ENCODE results near the gene COMT. TPM values are rescaled to one million over a fixed set of nuclear protein-coding genes. Genes with fewer than 3 reads are reported as not detected.

Gene COMT
- total and polyA plus RNA-seq, 4 donors, result 75.3 to 430 (median 146) TPM

GRCh38 chr22:19919701-19920363 is 21.7 kb upstream of the COMT start:
- no peak overlapping the region for H3K27ac ChIP-seq (ENCODE audit: low read depth in 1 of 2, low read length in 2 of 2)
- no peaks in the 10 kb centered on the region for H3K9me3 ChIP-seq (ENCODE audit: control insufficient read depth in 4 of 4, low read length in 3 of 4)
- 98% methylated on average over 13 of the region's 13 CpGs for WGBS
- H3K4me1 ChIP-seq (ENCODE audit: control insufficient read depth in 4 of 4, insufficient read depth in 4 of 4, low read length in 3 of 4), result no peaks in the 10 kb centered on the region
- DNase-seq (ENCODE audit: low spot score), result peak; percentile 28
- H3K9ac ChIP-seq (ENCODE audit: low read depth in 1 of 2, low read length in 2 of 2), result no peak overlapping the region
- no peaks in the 10 kb centered on the region for H3K27me3 ChIP-seq (ENCODE audit: control insufficient read depth in 4 of 4, insufficient read depth in 4 of 4, low read length in 3 of 4)
- no peak overlapping the region for H3K4me3 ChIP-seq (ENCODE audit: low read depth in 1 of 3, low read length in 3 of 3)
- no peak for TF ChIP-seq ATF3 (IDR thresholded peaks at IDR 0.05)
- TF ChIP-seq YY1 (IDR thresholded peaks at IDR 0.05), result no peak
- no peak for TF ChIP-seq REST (IDR thresholded peaks at IDR 0.05)
- TF ChIP-seq HNF4A (conservative IDR thresholded peaks at IDR 0.05), result no peak
- TF ChIP-seq EGR1 (IDR thresholded peaks at IDR 0.05; ENCODE audit: low read depth in 2 of 2), result no peak
- TF ChIP-seq NR2F2 (IDR thresholded peaks at IDR 0.05), result no peak
- no peak for TF ChIP-seq CTCF (IDR thresholded peaks at IDR 0.05; ENCODE audit: low read depth, low read length, missing input control)
- TF ChIP-seq GABPA (IDR thresholded peaks at IDR 0.05 in 1 of 2, conservative IDR thresholded peaks at IDR 0.05 in 1 of 2), result no peak
- TF ChIP-seq RAD21 (IDR thresholded peaks at IDR 0.05), result no peak
- TF ChIP-seq MAX (IDR thresholded peaks at IDR 0.05), result no peak
- no peak for TF ChIP-seq FOXA1 (IDR thresholded peaks at IDR 0.05)
- no peak for TF ChIP-seq RXRA (IDR thresholded peaks at IDR 0.05)
- TF ChIP-seq TAF1 (conservative IDR thresholded peaks at IDR 0.05), result no peak
- no peak for TF ChIP-seq SP1 (IDR thresholded peaks at IDR 0.05)
- TF ChIP-seq FOXA2 (IDR thresholded peaks at IDR 0.05), result no peak
- no peak for TF ChIP-seq ZBTB33 (IDR thresholded peaks at IDR 0.05)
- peaks cover 18 to 37% (median 24%) of the 10 kb centered on the region in 4 donors for H3K36me3 ChIP-seq (ENCODE audit: control insufficient read depth in 4 of 4, insufficient read depth in 3 of 4, low read depth in 1 of 4, low read length in 3 of 4)

All from liver (tissue), 9 donors.